GM18517 (cell line): ENCODE results near the gene MPZL3.

Experiments
- ATAC-seq: cut with Tn5 transposase; IDR thresholded peaks from one replicate; pipeline ENCODE4 v1.9.1; 2021; ENCODE audit warnings: mild to moderate bottlenecking, moderate library complexity; ENCODE audit not compliant: unreplicated experiment

MPZL3 gene

GRCh38 chr11:118251858-118252652, at the start of gene MPZL3:
Gene MPZL3 (minus strand): TSS chr11:118252365. CDS start chr11:118252294, 71 bp downstream.
- ATAC-seq, result peak; percentile 72

GRCh38 chr11:118301600-118302195, 49.5 kb upstream of the MPZL3 start:
- ATAC-seq, result no peak

- no peak for ATAC-seq
Measured at GRCh38 chr11:118295815-118296454, 43.8 kb upstream of the MPZL3 start.

GRCh38 chr11:118295199-118295598, 43.0 kb upstream of the MPZL3 start:
- no peak for ATAC-seq

GRCh38 chr11:118294053-118294452, 41.9 kb upstream of the MPZL3 start:
- no peak for ATAC-seq

- no peak for ATAC-seq
Measured at GRCh38 chr11:118291477-118292135, 39.4 kb upstream of the MPZL3 start.

- ATAC-seq, result no peak
Measured at GRCh38 chr11:118290923-118291322, 38.8 kb upstream of the MPZL3 start.

- no peak for ATAC-seq
Measured at GRCh38 chr11:118289401-118289800, 37.2 kb upstream of the MPZL3 start.

- no peak for ATAC-seq
Measured at GRCh38 chr11:118287006-118287405, 34.8 kb upstream of the MPZL3 start.

GRCh38 chr11:118286545-118286944, 34.4 kb upstream of the MPZL3 start:
- no peak for ATAC-seq

- ATAC-seq, result no peak
Measured at GRCh38 chr11:118283756-118284350, 31.7 kb upstream of the MPZL3 start.

GRCh38 chr11:118283037-118283636, 31.0 kb upstream of the MPZL3 start:
- no peak for ATAC-seq

- ATAC-seq, result no peak
Measured at GRCh38 chr11:118282606-118283005, 30.4 kb upstream of the MPZL3 start.

GRCh38 chr11:118281284-118281683, 29.1 kb upstream of the MPZL3 start:
- ATAC-seq, result no peak

GRCh38 chr11:118277312-118277711, 25.1 kb upstream of the MPZL3 start:
- ATAC-seq, result no peak

- no peak for ATAC-seq
Measured at GRCh38 chr11:118276422-118276821, 24.3 kb upstream of the MPZL3 start.

GRCh38 chr11:118275176-118275575, 23.0 kb upstream of the MPZL3 start:
- no peak for ATAC-seq

- no peak for ATAC-seq
Measured at GRCh38 chr11:118274186-118274585, 22.0 kb upstream of the MPZL3 start.

- ATAC-seq, result no peak
Measured at GRCh38 chr11:118272001-118272400, 19.8 kb upstream of the MPZL3 start.

GRCh38 chr11:118267486-118267885, 15.3 kb upstream of the MPZL3 start:
- no peak for ATAC-seq

- ATAC-seq, result no peak
Measured at GRCh38 chr11:118265954-118266353, 13.8 kb upstream of the MPZL3 start.
